Endodermal cell (in vitro differentiated cells): ENCODE results near the gene TFAP2A. TPM values are rescaled to one million over a fixed set of nuclear protein-coding genes. Genes with fewer than 3 reads are reported as not detected.
A peak's percentile ranks its signal among the peaks of the same experiment; 100 is the strongest.

Experiments used
- DNase-seq: peaks from one replicate; pipeline ENCODE4 v3.0.0-alpha.2; 2017
- H3K27ac ChIP-seq: 2 replicates; pipeline ENCODE4 v1.5.1; 2013; ENCODE audit warnings: mild to moderate bottlenecking, low read depth, low read length, moderate library complexity
- H3K27me3 ChIP-seq: 2 replicates; pipeline ENCODE4 v1.6.1; 2013; ENCODE audit warnings: mild to moderate bottlenecking, low read length, moderate library complexity; ENCODE audit not compliant: insufficient read depth, control insufficient read depth, poor library complexity, severe bottlenecking
- H3K36me3 ChIP-seq: 2 replicates; pipeline ENCODE4 v1.7.0; 2013; ENCODE audit warnings: mild to moderate bottlenecking, low read length, moderate library complexity; ENCODE audit not compliant: control insufficient read depth, insufficient read depth
- H3K4me1 ChIP-seq: one replicate; pipeline ENCODE4 v1.7.0; 2013; ENCODE audit warnings: low read length; ENCODE audit not compliant: control insufficient read depth, insufficient read depth
- H3K4me3 ChIP-seq: 2 replicates; pipeline ENCODE4 v1.5.1; 2013; ENCODE audit warnings: mild to moderate bottlenecking, low read length, moderate library complexity
- H3K9ac ChIP-seq: 2 replicates; pipeline ENCODE4 v1.6.1; 2013; ENCODE audit warnings: mild to moderate bottlenecking, low read length, moderate library complexity; ENCODE audit not compliant: poor library complexity, severe bottlenecking; ENCODE audit errors: extremely low read depth
- H3K9me3 ChIP-seq: 2 replicates; pipeline ENCODE4 v1.6.1; 2013; ENCODE audit warnings: mild to moderate bottlenecking, low read length, moderate library complexity; ENCODE audit not compliant: control insufficient read depth
- H3K27ac Mint-ChIP-seq: 2 replicates; pipeline ENCODE4 v1.8.0; 2020; ENCODE audit warnings: mixed read lengths
- H3K27me3 Mint-ChIP-seq: 2 replicates; pipeline ENCODE4 v1.8.0; 2021; ENCODE audit warnings: mild to moderate bottlenecking, mixed read lengths; ENCODE audit not compliant: insufficient read depth
- H3K36me3 Mint-ChIP-seq: 2 replicates; pipeline ENCODE4 v1.8.0; 2020; ENCODE audit warnings: low read depth, mixed read lengths
- H3K4me1 Mint-ChIP-seq: 2 replicates; pipeline ENCODE4 v1.8.0; 2020; ENCODE audit warnings: mixed read lengths
- H3K4me3 Mint-ChIP-seq: 2 replicates; pipeline ENCODE4 v1.8.0; 2020; ENCODE audit warnings: mild to moderate bottlenecking, moderate library complexity, mixed read lengths
- H3K9me3 Mint-ChIP-seq: 2 replicates; pipeline ENCODE4 v1.8.0; 2020; ENCODE audit warnings: mild to moderate bottlenecking, mixed read lengths
- WGBS, 2 experiments: methylation state at CpG; one replicate each; pipeline versions ENCODE4 v1.1.5 to v1.1.7; 2013; ENCODE audit warnings: missing lambda C conversion rate in 2 of 2, mixed read lengths in 1 of 2; ENCODE audit not compliant: insufficient coverage in 1 of 2, insufficient read length in 1 of 2; 5-methylcytosine and 5-hydroxymethylcytosine counted together
- total RNA-seq, 2 donors: library from RNA; stranded (reverse); fragmentation: NEBNext Ultra II Directional in 1 of 2; extraction: Animal tissue kit (Norgen Biotek cat#: 25700) in 1 of 2; gene quantifications; 2 replicates in 1 of 2; 3 replicates in 1 of 2; pipeline ENCODE4 v1.2.1, GENCODE V29; 2021
- TF ChIP-seq, protein P1 (sequence below): fragments of 200-600 bp; sonication (generic); conservative IDR thresholded peaks from 2 replicates; pipeline ENCODE4 v1.5.0; 2021; ENCODE audit warnings: antibody characterized with exemption, mild to moderate bottlenecking

Gene TFAP2A
- total RNA-seq, 2 donors from 2014 or later: 0.51 to 0.69 TPM

DNA sequence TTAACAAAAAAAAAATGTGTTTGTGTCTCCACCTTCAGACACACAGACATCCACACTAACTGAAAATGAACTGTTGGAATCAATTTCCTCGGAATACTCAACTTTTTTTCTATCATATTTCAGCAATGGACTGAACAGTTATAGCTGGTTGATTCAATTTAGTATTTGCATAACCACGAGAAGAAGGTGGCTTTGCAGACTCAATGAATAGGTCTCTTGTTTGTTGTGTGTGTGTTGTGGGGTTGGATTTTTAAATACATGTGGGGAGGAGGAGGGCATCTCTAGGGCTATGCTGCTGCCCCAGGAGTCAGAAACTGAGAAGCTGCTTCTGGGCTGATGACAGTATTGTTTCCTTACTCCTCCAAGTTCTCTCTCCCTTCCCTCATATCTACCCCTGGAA is 28.7 kb downstream of the TFAP2A start:
- Mint-ChIP-seq H3K4me3 (no peak overlapping the region), H3K9me3 (no peaks in the 10 kb centered on the region), H3K36me3 (no peaks in the 10 kb centered on the region), H3K27ac (no peak overlapping the region), H3K4me1 (peaks cover 35% of the 10 kb centered on the region), H3K27me3 (peaks cover 100% of the 10 kb centered on the region)
- 9% methylated on average over 2 of the region's 2 CpGs; no CpG with 5 or more reads in 1 of the 2 experiments for WGBS, 2 experiments
- Histone ChIP-seq H3K27ac (no peak overlapping the region), H3K27me3 (peaks cover 100% of the 10 kb centered on the region), H3K9ac (no peak overlapping the region), H3K36me3 (no peaks in the 10 kb centered on the region), H3K4me3 (no peak overlapping the region), H3K9me3 (no peaks in the 10 kb centered on the region), H3K4me1 (peaks cover 7% of the 10 kb centered on the region)
- DNase-seq: no peak
- TF ChIP-seq, protein P1, sequence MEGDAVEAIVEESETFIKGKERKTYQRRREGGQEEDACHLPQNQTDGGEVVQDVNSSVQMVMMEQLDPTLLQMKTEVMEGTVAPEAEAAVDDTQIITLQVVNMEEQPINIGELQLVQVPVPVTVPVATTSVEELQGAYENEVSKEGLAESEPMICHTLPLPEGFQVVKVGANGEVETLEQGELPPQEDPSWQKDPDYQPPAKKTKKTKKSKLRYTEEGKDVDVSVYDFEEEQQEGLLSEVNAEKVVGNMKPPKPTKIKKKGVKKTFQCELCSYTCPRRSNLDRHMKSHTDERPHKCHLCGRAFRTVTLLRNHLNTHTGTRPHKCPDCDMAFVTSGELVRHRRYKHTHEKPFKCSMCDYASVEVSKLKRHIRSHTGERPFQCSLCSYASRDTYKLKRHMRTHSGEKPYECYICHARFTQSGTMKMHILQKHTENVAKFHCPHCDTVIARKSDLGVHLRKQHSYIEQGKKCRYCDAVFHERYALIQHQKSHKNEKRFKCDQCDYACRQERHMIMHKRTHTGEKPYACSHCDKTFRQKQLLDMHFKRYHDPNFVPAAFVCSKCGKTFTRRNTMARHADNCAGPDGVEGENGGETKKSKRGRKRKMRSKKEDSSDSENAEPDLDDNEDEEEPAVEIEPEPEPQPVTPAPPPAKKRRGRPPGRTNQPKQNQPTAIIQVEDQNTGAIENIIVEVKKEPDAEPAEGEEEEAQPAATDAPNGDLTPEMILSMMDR: no peak

DNA sequence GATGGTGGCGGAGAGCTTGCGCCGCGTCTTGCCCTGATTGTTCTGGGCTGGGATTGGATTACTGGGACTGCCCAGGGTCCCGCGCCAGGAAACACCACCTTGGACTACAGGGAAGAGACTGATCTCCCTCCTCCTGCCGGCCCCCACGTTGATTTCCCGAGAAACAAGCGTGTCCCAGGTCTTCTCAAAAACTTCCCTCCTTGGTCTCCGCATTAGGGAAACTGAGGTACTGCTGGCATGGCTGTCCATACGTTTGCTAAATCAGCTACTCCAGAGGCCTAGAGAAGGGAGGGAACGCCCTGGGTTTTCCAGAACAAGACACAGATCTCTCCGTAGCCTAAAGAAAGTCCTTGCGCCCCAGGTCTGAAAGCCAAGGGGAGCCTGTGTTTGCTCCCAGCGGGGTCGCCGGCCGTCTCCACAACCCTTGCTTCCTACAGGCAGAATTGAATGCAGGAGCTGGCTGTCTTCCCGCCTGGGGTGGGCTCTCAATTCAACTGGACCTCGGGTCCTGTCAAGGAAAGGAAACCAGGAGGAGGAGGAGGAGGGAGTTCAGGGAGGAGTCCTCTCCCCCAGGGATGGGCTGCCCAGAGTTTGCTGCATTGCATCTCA is 29.2 kb downstream of the TFAP2A start:
- H3K36me3 Mint-ChIP-seq: no peaks in the 10 kb centered on the region
- peaks cover 7% of the 10 kb centered on the region for H3K4me1 ChIP-seq
- H3K9ac ChIP-seq: no peak overlapping the region
- no peak overlapping the region for H3K27ac ChIP-seq
- H3K27ac Mint-ChIP-seq: no peak overlapping the region
- peak overlapping the region; percentile 27 for H3K4me3 Mint-ChIP-seq
- no peaks in the 10 kb centered on the region for H3K9me3 ChIP-seq
- TF ChIP-seq, protein P1: no peak
- H3K4me3 ChIP-seq: no peak overlapping the region
- 3% methylated on average over 8 to 21 of the region's 21 CpGs for WGBS, 2 experiments
- H3K27me3 Mint-ChIP-seq: peaks cover 100% of the 10 kb centered on the region
- H3K4me1 Mint-ChIP-seq: peaks cover 40% of the 10 kb centered on the region
- no peaks in the 10 kb centered on the region for H3K9me3 Mint-ChIP-seq
- no peaks in the 10 kb centered on the region for H3K36me3 ChIP-seq
- peaks cover 100% of the 10 kb centered on the region for H3K27me3 ChIP-seq
- peak; percentile 74 for DNase-seq

DNA sequence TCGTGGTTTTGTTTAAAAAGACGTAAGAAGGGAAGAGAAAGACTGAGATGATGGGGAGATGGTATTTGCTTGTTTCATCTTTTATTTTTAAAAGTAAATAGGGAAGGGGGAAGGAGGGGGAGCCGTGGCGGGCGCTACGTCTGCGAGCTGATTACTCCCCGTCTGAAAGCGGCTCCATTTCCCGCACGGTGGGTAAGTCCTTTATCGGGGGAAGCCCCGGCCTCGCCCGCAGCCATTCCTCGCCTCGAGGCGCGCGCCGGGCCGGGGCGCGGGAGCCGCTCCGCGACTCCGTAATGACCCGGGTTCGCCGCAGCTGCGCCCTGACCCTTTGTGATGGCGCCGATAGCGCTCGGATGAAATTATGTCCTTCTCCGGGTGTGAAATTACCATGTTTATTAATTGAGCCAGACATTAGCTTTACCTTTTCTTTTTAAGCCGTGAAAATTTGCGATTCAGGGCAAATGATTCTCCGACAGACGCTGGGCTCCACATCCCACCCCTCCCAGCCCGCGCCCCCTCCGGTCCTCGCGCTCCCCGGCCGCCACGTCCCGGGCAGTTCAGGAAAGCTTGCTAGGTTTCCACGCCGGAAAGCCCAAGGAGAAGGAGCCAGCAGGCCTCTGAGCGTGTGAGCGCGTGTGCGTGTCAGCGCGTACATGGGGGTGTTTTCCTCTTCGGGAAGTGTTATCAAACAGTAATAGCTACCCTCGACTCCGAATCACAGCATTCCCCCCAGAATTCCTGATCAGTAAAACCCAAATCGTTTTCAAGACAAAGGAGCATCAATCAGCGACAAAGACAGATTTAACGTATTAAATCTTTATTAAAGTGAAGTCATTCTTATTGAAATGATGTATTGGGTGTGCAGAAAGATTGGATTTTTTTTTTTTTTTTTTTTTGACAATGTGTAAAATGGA is 30.0 kb downstream of the TFAP2A start:
- H3K27ac ChIP-seq: peak overlapping the region; percentile 79
- H3K4me1 ChIP-seq: peaks cover 7% of the 10 kb centered on the region
- H3K9me3 ChIP-seq: no peaks in the 10 kb centered on the region
- 1 to 3% methylated on average over 36 to 64 of the region's 64 CpGs for WGBS, 2 experiments
- H3K4me3 ChIP-seq: peak overlapping the region; percentile 53
- peaks cover 100% of the 10 kb centered on the region for H3K27me3 ChIP-seq
- peak overlapping the region; percentile 27 for H3K4me3 Mint-ChIP-seq
- H3K9ac ChIP-seq: no peak overlapping the region
- H3K36me3 ChIP-seq: no peaks in the 10 kb centered on the region
- no peak overlapping the region for H3K27ac Mint-ChIP-seq
- no peaks in the 10 kb centered on the region for H3K9me3 Mint-ChIP-seq
- no peaks in the 10 kb centered on the region for H3K36me3 Mint-ChIP-seq
- DNase-seq: no peak
- peaks cover 35% of the 10 kb centered on the region for H3K4me1 Mint-ChIP-seq
- TF ChIP-seq, protein P1: no peak
- H3K27me3 Mint-ChIP-seq: peaks cover 100% of the 10 kb centered on the region
